HG03280 (cell line): ENCODE results near the gene GAS2L3.
"Not testable (repeated sequence)": the region's sequence is repeated elsewhere in the genome, so short reads cannot be mapped to it uniquely, and the experiment has no call there.

Experiments
- ATAC-seq: cut with Tn5 transposase; IDR thresholded peaks from one replicate; pipeline ENCODE4 v1.9.1; 2021; ENCODE audit warnings: mild to moderate bottlenecking, moderate library complexity; ENCODE audit not compliant: unreplicated experiment

Gene GAS2L3

GRCh38 chr12:100573292-100574186, at the start of gene GAS2L3:
Gene GAS2L3 (plus strand): TSS chr12:100573684. CDS start chr12:100594905, 21,221 bp downstream.
- peak; percentile 98 for ATAC-seq

- no peak for ATAC-seq
These were observed 45.5 kb upstream of the GAS2L3 start for GRCh38 chr12:100528034-100528433.

GRCh38 chr12:100528471-100529127, 44.9 kb upstream of the GAS2L3 start:
- no peak for ATAC-seq

GRCh38 chr12:100529756-100530350, 43.6 kb upstream of the GAS2L3 start:
- ATAC-seq, result no peak

- no peak for ATAC-seq
These were observed 40.1 kb upstream of the GAS2L3 start for GRCh38 chr12:100533376-100533775.

- no peak for ATAC-seq
These were observed 38.8 kb upstream of the GAS2L3 start for GRCh38 chr12:100534625-100535227.

- ATAC-seq, result no peak
These were observed 34.3 kb upstream of the GAS2L3 start for GRCh38 chr12:100539202-100539601.

GRCh38 chr12:100544165-100544564, 29.3 kb upstream of the GAS2L3 start:
- ATAC-seq, result no peak

- no peak for ATAC-seq
These were observed 28.4 kb upstream of the GAS2L3 start for GRCh38 chr12:100545092-100545491.

GRCh38 chr12:100553936-100554335, 19.5 kb upstream of the GAS2L3 start:
- ATAC-seq, result no peak

GRCh38 chr12:100554608-100555077, 18.8 kb upstream of the GAS2L3 start:
- no peak for ATAC-seq

GRCh38 chr12:100555722-100556121, 17.8 kb upstream of the GAS2L3 start:
- no peak for ATAC-seq

GRCh38 chr12:100557357-100557756, 16.1 kb upstream of the GAS2L3 start:
- no peak for ATAC-seq

- ATAC-seq, result not testable (repeated sequence)
These were observed 14.2 kb upstream of the GAS2L3 start for GRCh38 chr12:100559261-100559660.

- no peak for ATAC-seq
These were observed 9.4 kb upstream of the GAS2L3 start for GRCh38 chr12:100564090-100564489.

- ATAC-seq, result no peak
These were observed 8.5 kb upstream of the GAS2L3 start for GRCh38 chr12:100564905-100565467.

- no peak for ATAC-seq
These were observed 7.4 kb upstream of the GAS2L3 start for GRCh38 chr12:100565987-100566545.

- ATAC-seq, result peak; percentile 92
These were observed 6.4 kb upstream of the GAS2L3 start for GRCh38 chr12:100566887-100567637.

- no peak for ATAC-seq
These were observed 5.5 kb upstream of the GAS2L3 start for GRCh38 chr12:100567945-100568344.

- no peak for ATAC-seq
These were observed 1.3 kb upstream of the GAS2L3 start for GRCh38 chr12:100572184-100572583.
